CD4-positive, alpha-beta T cell treated with Interleukin-4 for 4 hours (primary cell): Measurements from ENCODE around the gene ANGEL1.

ENCODE experiments used
- DNase-seq: peaks from one replicate; pipeline ENCODE4 v3.0.0-alpha.2; 2020

ANGEL1 gene

DNA sequence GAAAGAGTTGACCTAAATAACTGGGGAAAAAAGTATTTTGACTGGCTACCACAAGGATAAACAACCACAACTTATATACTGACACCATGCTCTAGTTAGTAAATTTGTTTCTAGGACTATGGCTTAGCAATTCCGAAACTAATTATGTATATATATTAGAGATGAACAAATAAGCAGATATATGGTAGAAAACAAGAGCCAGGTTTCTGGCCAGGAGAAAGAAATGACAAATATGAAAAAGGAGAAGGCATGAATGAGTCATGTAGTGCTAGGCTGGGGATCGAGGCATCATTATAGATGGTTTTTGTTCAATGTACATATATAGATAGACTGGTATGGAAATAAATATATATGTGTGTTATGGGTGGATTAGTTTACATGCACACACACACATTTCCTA is 8.0 kb upstream of the ANGEL1 start:
- DNase-seq = no peak

DNA sequence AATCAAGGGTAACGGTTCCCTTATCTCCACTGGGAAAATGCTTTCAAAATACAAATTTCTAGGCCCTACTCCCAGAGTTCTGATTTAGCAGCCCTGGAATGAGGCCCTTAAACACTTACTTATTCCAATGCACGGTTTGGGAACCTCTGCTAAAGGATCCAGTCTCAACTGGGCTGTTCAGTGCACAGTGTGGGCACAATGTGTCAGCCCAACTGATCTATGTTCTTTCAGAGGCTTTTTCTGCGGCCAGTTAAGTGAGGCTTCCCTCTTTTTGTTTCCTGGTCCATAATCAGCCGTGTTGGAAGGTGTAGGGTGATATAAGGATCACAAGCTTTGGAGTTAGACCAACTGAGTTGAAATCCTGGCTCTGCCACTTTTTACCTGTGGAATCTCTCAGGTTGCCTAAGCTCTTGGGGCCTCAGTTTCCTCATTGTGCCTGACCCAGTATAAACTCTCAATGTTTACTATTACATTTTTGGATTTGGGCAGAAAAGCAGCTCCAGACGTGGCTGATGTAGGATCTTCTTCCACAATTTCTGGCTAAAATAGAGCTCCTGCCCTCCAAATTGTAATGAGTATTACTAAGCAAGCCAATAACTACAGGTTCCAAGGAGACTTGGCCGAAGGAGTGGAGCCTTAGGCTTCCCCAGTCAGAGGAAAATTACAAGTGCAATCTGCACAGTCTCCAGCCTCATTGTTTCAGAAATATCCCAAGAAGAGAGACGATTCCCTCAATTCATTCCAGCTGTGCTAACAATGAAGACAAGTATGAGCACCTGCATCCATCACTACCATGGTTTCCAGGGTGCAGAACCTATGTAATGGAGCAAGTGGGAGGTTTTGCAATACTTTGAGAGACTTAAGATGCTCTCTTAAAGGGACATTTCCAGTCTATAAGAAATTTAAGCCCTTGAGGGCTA is 2.3 kb upstream of the ANGEL1 start:
- DNase-seq = no peak

DNA sequence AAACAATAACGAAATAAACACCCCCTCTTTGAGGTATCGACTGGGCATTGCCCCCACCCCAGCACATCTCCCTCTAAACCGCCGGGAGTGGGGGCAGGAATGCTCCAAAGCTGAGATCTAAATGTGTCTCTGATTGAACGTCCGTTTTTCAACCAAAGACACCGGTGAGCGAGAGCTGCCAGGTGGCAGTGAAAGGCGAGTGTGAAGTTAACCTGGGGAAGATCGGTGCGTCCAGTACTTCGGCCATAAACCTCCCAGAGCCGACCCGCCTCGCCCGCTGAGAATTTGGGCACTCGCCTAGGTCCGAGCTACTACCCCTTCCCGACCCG is 625 bp downstream of the ANGEL1 start:
- no peak for DNase-seq

DNA sequence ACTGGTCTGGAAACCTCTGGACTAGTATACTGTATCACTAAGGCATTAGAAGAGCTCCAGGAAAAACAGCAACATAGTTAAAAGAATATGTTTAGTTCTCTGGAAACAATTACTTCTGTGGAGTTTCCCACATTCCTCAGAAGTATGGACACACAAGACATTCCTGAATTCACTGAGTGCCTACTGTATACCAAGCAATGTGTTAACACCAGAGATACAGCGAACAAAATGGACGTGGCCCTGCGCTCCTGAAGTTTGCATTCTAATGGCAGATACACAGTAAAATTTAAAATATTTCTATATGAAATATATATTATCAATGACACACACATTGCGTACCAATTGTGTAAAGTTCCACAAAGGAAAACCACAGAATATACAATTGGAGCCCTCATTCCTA is 1.1 kb downstream of the ANGEL1 start:
- DNase-seq = no peak

DNA sequence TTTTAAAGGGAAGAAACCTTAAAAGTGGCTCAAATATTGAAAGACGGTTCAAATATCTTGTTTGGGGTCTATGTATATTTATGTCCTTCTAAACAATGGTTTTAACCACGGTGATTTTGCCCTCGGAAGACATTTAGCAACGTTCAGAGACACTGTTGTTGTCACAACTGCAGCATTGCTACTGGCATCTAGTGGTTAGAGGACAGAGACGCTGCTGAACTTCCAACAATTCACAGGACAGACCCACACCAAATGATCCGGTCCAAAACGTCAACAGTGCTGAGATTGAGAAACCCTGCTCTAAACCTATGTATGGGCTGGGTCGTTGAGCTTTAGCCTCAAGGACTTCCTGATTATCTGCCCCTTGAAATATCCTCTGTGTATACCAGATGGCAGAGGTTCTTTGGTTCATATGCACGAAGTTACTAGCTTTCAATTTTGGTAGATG is 1.7 kb downstream of the ANGEL1 start:
- DNase-seq = peak; percentile 24

DNA sequence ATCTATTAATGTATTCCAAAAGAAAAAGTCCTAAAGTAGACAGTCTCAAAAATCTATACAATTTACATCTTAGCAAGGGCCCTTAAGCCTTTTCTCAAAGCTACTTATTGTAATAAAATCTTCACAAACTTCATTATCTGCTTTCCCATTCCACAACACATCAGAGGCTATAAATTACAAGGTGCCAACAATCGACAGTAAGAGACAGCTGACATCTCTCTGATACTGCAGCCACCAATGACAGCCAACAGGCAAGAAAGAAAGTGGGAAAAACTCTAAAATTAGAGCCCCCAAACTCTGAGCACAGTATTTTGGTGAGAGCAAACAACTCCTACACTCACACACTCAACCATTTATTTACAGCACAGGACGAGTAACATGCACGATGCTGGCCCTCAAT is 2.2 kb downstream of the ANGEL1 start:
- no peak for DNase-seq

DNA sequence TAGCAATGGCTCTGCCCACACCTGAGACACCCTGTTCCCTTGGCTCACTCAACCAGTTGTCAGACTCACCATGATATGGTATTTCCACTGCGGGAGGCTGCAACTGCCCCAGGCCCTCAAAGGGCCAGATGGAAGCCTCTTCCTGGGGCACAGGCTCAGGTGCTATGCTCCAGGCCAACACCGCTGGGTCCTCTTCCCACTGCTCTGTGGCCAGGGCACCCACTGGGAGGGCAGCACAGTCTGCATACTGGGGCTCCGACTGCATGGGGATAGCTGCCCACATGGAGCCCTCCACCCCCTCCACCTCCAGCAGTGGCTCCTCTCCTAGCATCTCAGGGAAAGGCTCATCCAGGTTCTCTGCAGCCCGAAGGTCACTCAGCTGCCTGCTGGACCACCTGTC is 3.7 kb downstream of the ANGEL1 start:
- no peak for DNase-seq

DNA sequence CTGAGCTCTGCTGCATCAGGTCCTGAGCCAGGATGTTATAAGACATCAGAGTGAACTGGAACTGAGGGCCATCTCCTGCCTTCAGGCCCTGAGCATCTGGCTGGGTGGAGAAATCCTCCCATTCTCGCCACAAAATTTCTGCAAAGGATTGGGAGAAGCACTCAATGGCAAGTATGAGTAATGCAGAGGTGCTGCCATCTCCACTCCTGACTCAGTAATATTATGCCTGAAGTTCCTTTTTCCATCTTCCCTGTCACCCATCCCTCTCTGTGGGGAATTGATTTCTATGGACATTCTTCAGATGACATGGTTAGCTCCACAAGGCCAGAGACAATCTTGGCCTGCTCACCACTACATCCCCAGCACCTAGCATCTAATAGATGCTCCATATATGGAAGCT is 4.7 kb downstream of the ANGEL1 start:
- DNase-seq = no peak

DNA sequence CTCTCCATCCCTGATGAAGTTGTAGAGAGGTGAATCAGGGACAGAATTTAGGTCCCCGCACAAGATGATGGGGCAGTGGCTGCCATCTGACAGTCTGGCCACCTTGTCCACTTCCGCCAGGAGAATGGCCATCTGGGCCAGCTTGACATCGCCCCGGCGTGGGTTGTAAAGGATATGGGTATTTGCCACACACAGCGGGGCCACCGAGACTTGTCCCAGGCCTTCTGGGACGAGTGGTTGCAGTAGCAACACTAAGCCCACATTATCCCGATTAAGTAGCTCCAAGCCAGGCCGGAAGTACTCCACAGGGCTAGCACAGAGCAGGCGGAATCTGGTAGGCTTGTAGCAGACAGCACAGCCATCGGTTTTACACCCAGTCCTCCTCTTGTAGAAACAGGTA is 6.2 kb downstream of the ANGEL1 start:
- DNase-seq = no peak

DNA sequence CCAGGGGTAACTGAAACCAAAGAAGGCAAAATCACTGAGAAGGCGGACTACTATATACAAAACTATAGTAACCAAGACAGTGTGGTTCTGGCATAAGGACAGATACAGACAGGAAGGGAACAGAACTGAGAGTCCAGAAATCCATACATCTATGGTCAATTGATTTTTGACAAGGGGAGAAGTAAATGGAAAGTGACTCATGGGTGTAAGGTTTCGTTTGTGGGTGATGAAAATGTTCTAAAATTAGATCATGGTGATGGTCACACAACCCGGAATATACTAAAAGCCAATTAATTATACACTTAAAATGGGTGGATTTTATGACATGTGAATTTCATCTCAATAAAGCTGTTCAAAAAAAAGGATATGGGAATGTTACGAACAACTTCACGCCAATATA is 18.7 kb downstream of the ANGEL1 start:
- DNase-seq = no peak

DNA sequence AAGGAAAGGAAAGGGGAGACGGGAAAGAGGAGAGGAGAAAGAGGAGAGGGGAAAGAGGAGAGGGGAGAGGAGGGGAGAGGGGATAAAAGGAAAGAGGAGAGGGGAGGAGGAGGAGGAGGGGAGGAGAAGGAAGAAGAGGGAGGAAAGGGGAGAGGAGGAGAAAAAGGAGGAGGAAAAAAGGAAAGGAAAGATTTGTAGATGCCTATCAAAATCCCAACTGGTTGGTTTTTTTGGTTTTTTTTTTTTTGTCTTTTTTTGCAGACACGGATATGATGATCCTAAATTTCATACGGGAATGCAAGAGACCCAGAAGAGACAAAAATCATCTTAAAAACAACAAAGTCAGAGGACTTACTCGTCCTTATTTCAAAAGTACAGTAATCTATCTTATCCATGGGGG is 19.4 kb downstream of the ANGEL1 start:
- no peak for DNase-seq

DNA sequence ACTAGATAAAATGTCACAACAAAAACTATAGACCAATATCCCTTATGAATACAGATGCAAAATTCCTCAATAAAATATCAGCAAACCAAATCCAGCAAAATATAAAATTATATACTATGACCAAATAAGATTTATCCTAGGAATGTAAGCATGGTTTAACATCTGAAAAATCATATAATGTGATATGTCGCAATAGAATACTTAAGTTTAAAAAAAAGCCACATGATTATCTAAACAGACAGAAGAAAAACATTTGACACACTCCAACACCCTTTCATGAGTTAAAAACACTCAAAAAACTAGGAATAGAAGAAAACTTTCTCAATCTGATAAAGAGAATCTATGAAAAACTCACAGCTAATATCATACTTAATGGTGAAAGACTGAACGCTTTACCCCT is 20.3 kb downstream of the ANGEL1 start:
- DNase-seq = no peak

DNA sequence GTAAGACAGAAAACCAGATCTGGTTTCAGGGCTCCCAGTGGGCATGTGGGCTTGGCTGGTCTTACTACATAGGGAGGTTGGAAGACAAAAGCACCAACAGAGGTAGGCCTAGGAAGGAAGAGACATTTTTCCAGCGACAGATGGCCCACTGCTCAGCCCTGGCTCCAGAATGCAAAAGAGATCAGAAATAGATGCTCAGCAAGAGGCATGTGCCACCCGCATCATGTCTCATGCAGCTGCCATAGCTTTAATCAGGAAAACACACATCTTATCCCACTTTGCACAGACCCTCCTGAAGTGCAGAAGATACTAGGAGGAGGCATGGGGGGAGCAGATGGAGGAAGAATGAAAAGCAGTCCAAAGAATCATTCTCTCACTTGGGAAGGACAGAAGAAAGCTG is 26.1 kb downstream of the ANGEL1 start:
- no peak for DNase-seq

DNA sequence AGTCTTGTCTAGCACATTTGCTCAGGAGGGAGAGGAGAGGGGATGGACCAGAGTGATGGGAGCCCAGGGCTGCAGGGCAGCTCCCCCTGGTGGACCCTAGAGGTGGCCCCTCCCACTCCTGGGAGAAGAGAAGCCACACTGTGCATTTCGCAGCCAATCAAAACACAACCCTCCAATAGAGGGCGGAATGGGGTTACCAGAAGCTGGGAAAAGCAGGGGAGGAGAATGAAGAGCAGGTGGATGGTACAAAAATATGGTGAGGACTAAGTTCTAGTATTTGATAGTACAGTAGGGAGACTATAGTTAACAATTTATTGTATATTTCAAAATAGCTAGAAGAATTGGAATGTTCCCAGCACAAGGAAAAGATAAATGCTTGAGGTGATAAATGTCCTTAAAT is 27.8 kb downstream of the ANGEL1 start:
- peak; percentile 59 for DNase-seq

DNA sequence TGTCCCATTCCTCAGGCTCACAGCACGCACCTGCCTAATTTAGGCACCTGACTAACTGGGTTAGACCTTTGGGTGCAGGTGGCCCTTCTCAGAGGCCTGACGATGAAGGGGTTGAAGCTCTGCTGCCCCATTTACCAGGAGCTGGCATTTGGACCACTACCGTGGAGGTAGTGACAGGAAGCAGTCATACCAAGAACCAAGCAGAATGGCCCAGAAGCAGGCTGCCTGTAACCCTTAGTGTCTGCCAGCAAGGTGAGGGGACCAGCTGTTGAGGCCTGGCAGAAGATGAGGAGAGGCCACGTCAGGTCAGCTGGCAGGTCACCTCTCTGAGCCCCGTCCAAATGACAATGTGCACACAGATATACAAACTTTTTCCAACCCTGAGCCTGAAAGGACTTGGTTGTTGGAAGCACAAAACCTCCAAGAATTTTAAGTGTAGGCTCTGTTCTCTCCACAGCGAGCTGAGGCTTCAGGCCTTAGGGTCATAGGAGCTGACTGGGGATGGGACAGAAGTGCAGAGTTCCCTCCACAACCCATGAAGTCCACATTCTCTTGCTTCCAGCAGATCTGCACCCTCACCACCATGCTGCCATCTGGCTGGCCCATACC is 28.3 kb downstream of the ANGEL1 start:
- DNase-seq = no peak

DNA sequence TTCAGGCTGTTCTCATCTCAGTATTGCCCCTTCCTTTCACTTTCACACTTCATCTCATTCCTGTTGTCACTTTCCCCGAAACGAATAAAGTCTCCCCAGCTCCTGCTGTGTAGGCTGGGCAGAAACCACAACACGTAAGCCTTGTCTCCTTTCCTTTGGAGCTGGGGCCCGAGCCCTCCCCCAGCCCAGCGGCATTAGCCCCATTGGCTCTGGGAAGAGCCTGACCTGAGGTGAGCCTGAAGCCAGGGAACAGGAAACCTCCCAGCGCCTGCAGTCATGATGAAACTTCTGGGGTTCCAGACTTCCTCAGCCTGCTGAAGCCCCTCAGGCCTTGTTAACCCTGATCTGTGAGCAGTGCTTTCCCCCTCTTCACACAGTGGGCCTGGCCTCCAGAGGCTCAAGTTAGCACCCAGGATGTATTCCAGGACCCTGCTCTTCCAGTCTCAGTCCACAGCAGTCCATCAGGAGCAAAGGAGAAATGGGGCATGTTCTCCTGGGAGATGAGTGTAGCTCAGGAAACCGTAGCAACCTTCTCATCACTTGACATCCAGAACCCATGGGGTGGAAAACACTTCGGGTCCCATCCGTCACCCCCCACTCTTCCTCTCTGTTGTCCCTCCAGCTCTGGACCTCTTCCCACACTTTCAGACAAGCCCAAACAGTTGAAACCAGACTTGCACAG is 29.7 kb downstream of the ANGEL1 start:
- no peak for DNase-seq

DNA sequence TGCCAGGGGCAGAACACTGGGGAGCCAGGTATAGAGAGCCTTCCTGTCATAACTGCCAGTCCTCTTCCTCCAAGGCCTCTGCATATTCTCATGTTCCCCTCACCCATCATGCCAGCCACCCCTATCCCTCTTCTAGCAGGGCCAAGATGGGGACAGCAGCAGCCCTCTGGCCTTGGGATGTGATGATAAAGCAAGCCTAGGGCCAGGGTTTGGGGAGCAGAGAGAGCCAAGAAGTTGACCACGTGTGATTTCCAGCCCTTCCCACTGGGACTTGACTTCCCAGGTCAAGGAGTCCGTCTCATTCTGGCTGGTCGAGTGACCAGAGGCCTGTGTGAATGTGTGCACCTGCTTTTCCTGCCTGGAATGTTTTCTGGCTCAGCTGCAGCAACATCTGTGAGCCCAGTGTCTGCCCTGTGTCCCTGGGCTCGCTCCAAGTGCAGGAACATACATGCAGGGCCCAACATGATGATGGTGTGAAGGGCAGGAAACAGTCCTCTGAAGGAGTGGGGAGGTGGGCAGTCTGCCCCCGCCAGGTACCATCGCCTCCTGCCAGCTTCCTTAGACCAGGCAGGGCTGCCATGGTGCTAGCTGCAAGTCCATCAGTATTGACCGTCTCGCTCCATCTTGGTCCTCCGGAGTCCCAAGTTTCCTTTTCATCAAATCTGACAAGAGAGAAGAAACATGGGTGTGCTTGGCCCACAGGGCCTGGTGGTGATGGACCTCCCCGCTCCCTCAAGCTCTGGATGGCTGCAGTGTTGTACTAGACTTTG is 30.4 kb downstream of the ANGEL1 start:
- DNase-seq = no peak

DNA sequence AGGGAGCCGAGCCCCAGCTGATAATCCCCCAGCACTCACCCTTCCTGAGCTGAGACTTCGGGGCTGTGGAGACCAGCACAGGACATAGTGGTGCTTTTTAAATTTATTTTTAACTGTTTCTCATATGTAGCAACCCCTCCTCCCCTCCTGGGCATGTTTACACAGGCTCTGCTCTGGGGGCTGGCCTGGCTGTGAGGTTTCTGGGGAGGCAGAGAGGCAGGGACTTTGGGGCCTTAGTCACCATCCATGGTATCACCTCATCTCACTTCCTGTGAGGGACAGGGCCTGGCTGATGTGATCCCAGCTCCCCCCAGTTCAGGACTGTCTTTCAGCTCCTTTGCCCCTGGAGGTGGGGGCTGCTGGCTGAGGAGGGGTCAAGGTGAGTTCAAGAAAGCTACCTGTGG is 31.0 kb downstream of the ANGEL1 start:
- DNase-seq = no peak

DNA sequence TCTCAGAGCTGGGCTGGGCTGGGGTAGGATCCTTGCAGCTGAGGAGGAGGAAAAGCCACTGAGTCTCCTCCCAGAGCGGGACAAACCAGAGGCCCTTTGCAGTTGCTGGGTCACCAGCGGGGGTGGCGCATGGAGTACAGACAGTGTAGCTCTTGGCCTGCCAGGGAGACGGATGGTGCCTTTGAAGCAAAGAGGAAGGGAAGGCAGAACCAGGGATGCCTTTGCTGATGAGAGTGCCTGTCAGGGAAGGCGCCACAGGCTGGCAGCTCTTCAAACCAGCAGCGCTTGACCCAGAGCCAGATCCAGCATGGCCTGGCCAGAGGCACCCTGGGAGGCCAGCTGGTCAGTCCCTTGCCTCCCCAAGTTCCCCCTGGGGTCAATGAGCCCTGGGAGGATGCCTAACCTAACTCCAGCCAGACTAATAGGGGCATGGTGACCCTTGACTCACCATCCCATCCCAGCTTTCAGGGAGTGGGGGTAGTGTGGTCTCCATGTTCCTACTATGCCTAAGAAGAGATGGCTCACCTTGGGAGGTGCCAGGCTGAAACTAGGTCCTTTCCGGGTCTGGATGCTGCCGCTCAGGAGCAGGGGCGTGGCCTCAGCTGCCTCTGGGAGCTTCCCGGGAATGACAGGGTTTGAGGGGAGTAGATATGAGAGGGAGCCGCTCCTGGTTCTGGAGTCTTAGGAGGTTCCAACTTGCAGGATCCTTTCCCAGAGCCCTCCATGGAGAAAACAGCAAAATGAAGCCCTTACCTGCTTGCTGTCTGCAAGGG is 31.6 kb downstream of the ANGEL1 start:
- no peak for DNase-seq

DNA sequence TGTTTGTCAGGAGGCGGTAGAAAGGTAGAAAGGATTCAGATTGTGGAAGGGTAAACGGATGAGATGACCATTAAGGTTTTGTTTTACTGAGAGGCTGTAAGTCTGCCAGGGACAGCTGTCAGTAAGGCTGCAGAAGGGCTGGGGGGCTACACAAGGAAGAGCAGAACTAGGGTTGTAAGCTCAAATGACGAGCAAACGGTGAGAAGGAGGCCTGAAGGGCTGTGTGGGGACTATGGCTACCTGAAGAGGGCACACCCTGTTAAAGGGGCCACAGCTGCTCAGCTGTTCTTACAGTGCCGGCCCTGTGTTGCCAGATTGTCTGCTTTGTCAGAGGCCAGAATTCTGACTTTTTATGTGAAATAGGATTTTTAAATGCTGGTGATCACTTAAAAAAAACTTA is 32.3 kb downstream of the ANGEL1 start:
- DNase-seq = no peak

DNA sequence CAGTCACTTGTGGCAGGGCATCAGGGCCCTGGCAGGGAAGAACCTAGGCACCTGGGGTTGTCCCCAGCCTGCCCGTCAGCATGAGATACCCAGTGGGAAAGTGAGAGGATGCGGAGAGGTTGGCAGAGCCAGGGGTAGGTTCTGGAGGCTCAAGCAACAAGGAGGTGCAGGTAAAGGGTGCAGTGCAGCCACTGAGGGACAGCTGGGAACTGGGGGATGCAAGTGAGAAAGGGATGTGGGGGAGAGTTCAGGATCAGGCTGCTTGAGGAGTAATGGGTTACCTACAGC is 32.7 kb downstream of the ANGEL1 start:
- no peak for DNase-seq

DNA sequence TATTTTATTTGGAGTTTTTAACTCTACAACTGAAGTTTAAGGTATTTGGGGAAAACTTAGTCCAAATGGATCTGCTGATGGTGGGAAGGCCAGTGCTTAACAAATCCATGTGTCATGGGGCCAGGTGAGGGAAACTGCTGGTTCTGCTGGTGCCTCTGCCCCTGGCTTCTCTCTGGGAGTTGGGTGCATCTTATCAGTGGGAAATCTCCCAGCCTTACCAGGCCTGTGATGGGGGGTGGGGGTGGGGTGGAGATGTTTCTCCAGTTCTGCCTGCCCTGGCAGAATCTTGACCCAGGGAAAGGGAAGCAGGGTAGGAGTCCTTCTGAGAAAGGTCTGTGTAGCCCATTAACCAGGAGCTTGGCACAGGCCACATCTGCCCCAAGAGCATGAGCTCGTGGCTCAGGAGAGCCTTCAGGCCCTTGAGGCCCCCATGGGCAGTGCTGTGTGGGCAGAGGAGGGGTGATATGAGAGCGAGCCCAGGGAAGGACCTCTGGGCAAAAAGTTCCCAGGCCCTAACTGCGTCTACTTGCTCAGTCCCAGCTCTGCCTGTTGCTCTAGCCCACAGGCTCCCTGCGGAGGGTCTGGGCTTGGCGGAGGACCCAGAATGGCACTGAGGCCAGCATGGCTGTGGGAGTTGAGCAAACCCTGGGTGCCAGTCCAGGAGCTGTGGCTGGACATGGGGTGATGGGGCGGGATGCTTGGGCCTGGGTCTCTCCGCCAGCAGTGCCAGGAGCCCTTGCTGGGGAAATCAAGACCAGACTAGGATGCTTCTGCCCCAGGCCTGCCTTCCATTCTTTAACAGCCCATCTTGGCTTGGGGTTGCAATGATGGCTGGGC is 33.2 kb downstream of the ANGEL1 start:
- DNase-seq = no peak
